ENCODE measurements around the gene TLE7. TPM values are rescaled to one million over a fixed set of nuclear protein-coding genes. Genes with fewer than 3 reads are reported as not detected.

TLE7 gene
- polyA plus RNA-seq, 4 donors: not detected

- DNase-seq (ENCODE audit: low read depth in 4 of 4, low spot score in 2 of 4): no peak
Measured at GRCh38 chr16:71380831-71381230, 61.0 kb downstream of the TLE7 start.

Other genes with a start within 250 kb of the TLE7 start
- 10 to 100 TPM in 3 of 4 donors, 1 to 10 TPM in 1; 8.8 to 17.9 (median 14.8) TPM for gene HYDIN, start 211.3 kb downstream of the TLE7 start, polyA plus RNA-seq (ENCODE audit: insufficient read length in 4 of 4)
- gene CMTR2, start 152.7 kb downstream of the TLE7 start, polyA plus RNA-seq (ENCODE audit: insufficient read length in 4 of 4): 10 to 100 TPM; 40.4 to 69.9 (median 52.3) TPM
- 1 to 10 TPM in 1 of 4 donors, under 1 TPM in 3; 0.69 to 1.1 (median 0.85) TPM for gene CALB2, start 83.3 kb downstream of the TLE7 start, polyA plus RNA-seq (ENCODE audit: insufficient read length in 4 of 4)
- 10 to 100 TPM; 13.2 to 20.2 (median 16.8) TPM for gene ZNF23, start 20.2 kb upstream of the TLE7 start, polyA plus RNA-seq (ENCODE audit: insufficient read length in 4 of 4)
- 10 to 100 TPM; 11.8 to 19.6 (median 13.4) TPM for gene ZNF19, start 47.3 kb upstream of the TLE7 start, polyA plus RNA-seq (ENCODE audit: insufficient read length in 4 of 4)
- gene CHST4, start 84.4 kb upstream of the TLE7 start, polyA plus RNA-seq (ENCODE audit: insufficient read length in 4 of 4): under 1 TPM; 0.27 to 0.55 (median 0.31) TPM
- under 1 TPM; 0.06 to 0.20 (median 0.09) TPM for gene TAT, start 135.0 kb upstream of the TLE7 start, polyA plus RNA-seq (ENCODE audit: insufficient read length in 4 of 4)
- gene MARVELD3, start 184.1 kb upstream of the TLE7 start, polyA plus RNA-seq (ENCODE audit: insufficient read length in 4 of 4): 10 to 100 TPM; 11.9 to 18.0 (median 15.0) TPM

Measured in left renal cortex interstitium (tissue), 4 donors.